Mammary epithelial cell (primary cell): ENCODE data around the gene GDI1.
"Not testable (repeated sequence)": the region's sequence is repeated elsewhere in the genome, so short reads cannot be mapped to it uniquely, and the experiment has no call there.

Source experiments
- CTCF ChIP-seq, 2 donors: IDR thresholded peaks in 1 of 2; conservative IDR thresholded peaks in 1 of 2; 2 replicates each; pipeline ENCODE4 v1.5.1; 2011 to 2012; ENCODE audit warnings: inconsistent platforms in 2 of 2, low read length in 2 of 2, mild to moderate bottlenecking in 2 of 2, control low read depth in 1 of 2, low read depth in 1 of 2; ENCODE audit not compliant: insufficient read depth in 1 of 2; ENCODE audit errors: extremely low read depth in 1 of 2
- EZH2 ChIP-seq: IDR thresholded peaks from 2 replicates; pipeline ENCODE4 v1.6.1; 2012; ENCODE audit warnings: low read length, inconsistent platforms, borderline replicate concordance

- not testable (repeated sequence) for TF ChIP-seq CTCF (conservative IDR thresholded peaks at IDR 0.05 in 1 of 2, IDR thresholded peaks at IDR 0.05 in 1 of 2; ENCODE audit: extremely low read depth in 1 of 2, insufficient read depth in 1 of 2, low read depth in 1 of 2, low read length in 2 of 2); EZH2
Observed at GRCh38 chrX:154389812-154390747, 46.9 kb upstream of the GDI1 start.
